Ishikawa (cell line): ENCODE data around the gene TSPAN9.

Experiments used
- CEBPB ChIP-seq: IDR thresholded peaks from 2 replicates; pipeline ENCODE4 v1.6.1; 2012
- CREB1 ChIP-seq: IDR thresholded peaks from 2 replicates; pipeline ENCODE4 v1.6.1; 2012; ENCODE audit warnings: low read depth
- EGR1 ChIP-seq: IDR thresholded peaks from 2 replicates; pipeline ENCODE4 v1.6.1; 2012
- EP300 ChIP-seq: IDR thresholded peaks from 2 replicates; pipeline ENCODE4 v1.6.1; 2012; ENCODE audit warnings: borderline replicate concordance
- FOXM1 ChIP-seq: IDR thresholded peaks from 2 replicates; pipeline ENCODE4 v1.6.1; 2012; ENCODE audit warnings: low read depth, borderline replicate concordance
- NFIC ChIP-seq: IDR thresholded peaks from 2 replicates; pipeline ENCODE4 v1.6.1; 2012
- RAD21 ChIP-seq: IDR thresholded peaks from 2 replicates; pipeline ENCODE4 v1.6.1; 2012; ENCODE audit warnings: low read depth
- REST ChIP-seq: IDR thresholded peaks from 2 replicates; pipeline ENCODE4 v1.6.1; 2012; ENCODE audit warnings: low read depth, mild to moderate bottlenecking
- TAF1 ChIP-seq: IDR thresholded peaks from 2 replicates; pipeline ENCODE4 v1.6.1; 2012; ENCODE audit warnings: low read depth, mild to moderate bottlenecking
- TCF12 ChIP-seq: IDR thresholded peaks from 2 replicates; pipeline ENCODE4 v1.6.1; 2012; ENCODE audit warnings: low read depth
- TEAD4 ChIP-seq: IDR thresholded peaks from 2 replicates; pipeline ENCODE4 v1.6.1; 2012
- USF1 ChIP-seq: IDR thresholded peaks from 2 replicates; pipeline ENCODE4 v1.6.1; 2012
- YY1 ChIP-seq: IDR thresholded peaks from 2 replicates; pipeline ENCODE4 v1.6.1; 2012; ENCODE audit warnings: low read depth
- ZBTB7A ChIP-seq: IDR thresholded peaks from 2 replicates; pipeline ENCODE4 v1.6.1; 2012; ENCODE audit warnings: low read depth
- TF ChIP-seq, protein P1 (sequence below): IDR thresholded peaks from 2 replicates; pipeline ENCODE4 v1.6.1; 2012

Gene TSPAN9

DNA sequence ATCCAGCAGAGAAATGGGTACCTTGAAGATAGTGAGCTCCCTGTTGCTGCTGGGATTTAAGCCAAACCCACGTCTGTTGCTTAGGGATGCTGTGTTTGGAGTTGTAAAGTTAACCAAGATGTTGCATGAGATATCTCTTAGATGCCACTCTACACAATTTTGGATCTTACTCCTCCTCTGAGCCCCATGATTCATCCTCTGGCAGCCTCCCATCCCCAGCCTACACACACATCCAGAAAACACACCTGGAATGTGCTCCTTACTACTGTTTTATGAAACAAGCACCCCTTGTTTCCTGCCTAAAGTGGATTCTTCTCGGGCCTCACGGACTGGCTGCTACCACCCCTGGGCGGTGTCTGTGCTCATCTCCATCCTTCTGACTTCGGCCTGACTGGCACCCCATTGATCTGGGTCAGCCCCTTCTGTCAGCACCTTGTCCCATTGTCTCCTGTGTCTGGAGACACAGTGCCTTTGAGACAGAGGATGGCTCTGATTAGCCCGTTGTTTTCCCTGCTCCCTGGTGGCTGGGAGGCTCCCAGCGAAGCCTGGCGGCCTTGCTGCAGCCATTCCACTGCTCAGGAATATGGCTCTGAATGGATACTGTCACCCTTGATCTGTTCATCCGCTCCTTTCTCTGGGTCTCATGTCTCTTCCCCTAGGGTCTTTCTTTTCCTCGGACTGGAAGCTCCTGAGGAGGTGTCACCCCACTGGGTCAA, 24.3 kb downstream of the TSPAN9 start:
- TF ChIP-seq CREB1 = no peak
- no peak for TF ChIP-seq EGR1
- no peak for TF ChIP-seq EP300
- no peak for TF ChIP-seq REST
- TF ChIP-seq USF1 = no peak
- no peak for TF ChIP-seq TCF12
- no peak for TF ChIP-seq TEAD4
- no peak for TF ChIP-seq RAD21
- TF ChIP-seq ZBTB7A = no peak

DNA sequence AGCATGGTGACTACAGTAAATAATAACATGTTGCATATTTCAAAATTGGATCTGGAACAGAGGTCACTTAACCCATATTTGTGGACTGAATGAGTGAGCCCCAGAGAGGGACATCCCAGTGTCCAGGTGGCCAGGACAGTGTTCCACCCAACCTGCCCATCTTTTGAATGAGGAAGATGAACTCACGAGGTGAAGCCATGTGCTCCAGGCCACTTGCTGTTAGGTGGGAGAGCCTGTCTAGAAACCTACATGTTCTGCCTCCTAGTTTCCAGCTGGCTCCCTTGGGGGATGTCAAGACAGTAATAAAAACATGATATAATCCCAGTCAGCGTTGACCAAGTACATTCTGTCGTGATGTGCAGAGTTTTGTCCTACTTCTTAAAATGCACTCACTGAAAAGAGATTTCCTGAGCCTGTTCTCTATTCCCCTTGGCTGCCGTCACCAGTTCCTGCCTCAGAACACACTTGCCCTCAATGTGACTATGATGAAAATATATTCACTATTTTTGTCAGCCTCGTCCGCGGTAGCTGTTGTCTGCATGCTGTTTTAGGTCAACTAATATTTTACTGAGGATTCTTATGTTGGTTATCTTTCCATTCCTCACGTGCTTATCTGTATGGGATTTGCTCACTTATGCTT, 25.7 kb downstream of the TSPAN9 start:
- TF ChIP-seq EGR1 = no peak
- no peak for TF ChIP-seq CEBPB
- no peak for TF ChIP-seq NFIC
- no peak for TF ChIP-seq FOXM1
- TF ChIP-seq, protein P1, sequence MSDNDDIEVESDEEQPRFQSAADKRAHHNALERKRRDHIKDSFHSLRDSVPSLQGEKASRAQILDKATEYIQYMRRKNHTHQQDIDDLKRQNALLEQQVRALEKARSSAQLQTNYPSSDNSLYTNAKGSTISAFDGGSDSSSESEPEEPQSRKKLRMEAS = no peak
- TF ChIP-seq REST = no peak
- no peak for TF ChIP-seq TAF1
- TF ChIP-seq RAD21 = no peak
- no peak for TF ChIP-seq YY1
- no peak for TF ChIP-seq CREB1

GRCh38 chr12:3103806-3104205, 26.6 kb downstream of the TSPAN9 start:
- no peak for TF ChIP-seq REST
- TF ChIP-seq NFIC = no peak
- no peak for TF ChIP-seq USF1
- TF ChIP-seq CEBPB = no peak
- TF ChIP-seq TCF12 = no peak
- TF ChIP-seq EP300 = no peak
- no peak for TF ChIP-seq EGR1
- no peak for TF ChIP-seq TAF1
- no peak for TF ChIP-seq ZBTB7A
- TF ChIP-seq, protein P1 = no peak
- TF ChIP-seq RAD21 = no peak
- TF ChIP-seq CREB1 = no peak

GRCh38 chr12:3105690-3106479, 28.7 kb downstream of the TSPAN9 start:
- TF ChIP-seq ZBTB7A (no peak), TEAD4 (no peak), TCF12 (no peak), CREB1 (no peak), YY1 (no peak), CEBPB (no peak)
- TF ChIP-seq, protein P1 = no peak
